HepG2 (cell line): Measurements from ENCODE around the gene TRAPPC10. TPM values are rescaled to one million over a fixed set of nuclear protein-coding genes. Genes with fewer than 3 reads are reported as not detected.

ENCODE experiments used
- ATAC-seq: fragments of 200-7000 bp; cut with Tn5 transposase; 3 replicates; pipeline ENCODE4 v1.9.1; 2020; ENCODE audit warnings: mild to moderate bottlenecking, moderate library complexity
- BruUV-seq: library from RNA; stranded (reverse); fragments of 400-500 nt; replicated peaks from 2 replicates; lab custom pipeline; 2021; lab: Mats Ljungman, UMichigan
- CTCF ChIA-PET: fragments of 300-600 bp; formaldehyde crosslinking; extraction: SDS; loops from one replicate; lab custom pipeline; 2021; ENCODE audit warnings: low total read pairs, inconsistent platforms, low intra/inter-chr PET ratio; lab: Yijun Ruan, JAX
- POLR2A ChIA-PET: fragments of 350-600 bp; sonication (Branson Sonifier 250); formaldehyde crosslinking; loops from one replicate; lab custom pipeline; 2020; ENCODE audit warnings: antibody characterized with exemption, inconsistent platforms; lab: Yijun Ruan, JAX
- DNase-seq: peaks from one replicate; pipeline ENCODE4 v3.0.0-alpha.2; 2015; ENCODE audit warnings: low spot score
- FAIRE-seq: peaks from 3 replicates; lab custom pipeline; 2011; peaks lifted over from hg19 to GRCh38; lab: Jason Lieb, UNC
- H2AFZ ChIP-seq: one replicate; pipeline ENCODE4 v1.6.1; 2011; ENCODE audit warnings: low read length, inconsistent platforms
- H3K27ac ChIP-seq: fragments of 300-600 bp; 3 replicates; pipeline ENCODE4 v1.8.0; 2011; ENCODE audit warnings: mixed run types, mild to moderate bottlenecking, mixed read lengths, low read length, inconsistent platforms; ENCODE audit not compliant: insufficient read depth; ENCODE audit errors: extremely low read length
- H3K27me3 ChIP-seq, 2 experiments: fragments of 200-600 bp in 1 of 2; 2 replicates in 1 of 2; 3 replicates in 1 of 2; pipeline versions ENCODE4 v1.6.0 to v1.8.0; 2011; ENCODE audit warnings: low read length in 2 of 2, mild to moderate bottlenecking in 2 of 2, moderate library complexity in 2 of 2, inconsistent platforms in 1 of 2; ENCODE audit not compliant: insufficient read depth in 2 of 2, control insufficient read depth in 1 of 2
- H3K36me3 ChIP-seq, 2 experiments: fragments of 200-600 bp in 1 of 2; replicated peaks in 1 of 2; 2 replicates in 1 of 2; 3 replicates in 1 of 2; pipeline versions ENCODE4 v1.5.1 to v1.8.0; 2011; ENCODE audit warnings: low read length in 2 of 2, inconsistent platforms in 1 of 2; ENCODE audit not compliant: insufficient read depth in 2 of 2, control insufficient read depth in 1 of 2
- H3K4me1 ChIP-seq: 2 replicates; pipeline ENCODE4 v1.5.1; 2012; ENCODE audit warnings: low read length, inconsistent platforms; ENCODE audit not compliant: insufficient read depth
- H3K4me2 ChIP-seq: 2 replicates; pipeline ENCODE4 v1.6.0; 2011; ENCODE audit warnings: low read depth, low read length, inconsistent platforms
- H3K4me3 ChIP-seq, 3 experiments: fragments of 200-600 bp in 1 of 3; sonication (generic), shearing (Covaris generic) in 1 of 3; replicated peaks in 1 of 3; 2 replicates each; pipeline ENCODE4 v1.5.1; 2011 to 2016; ENCODE audit warnings: low read length in 3 of 3, inconsistent platforms in 2 of 3, low read depth in 2 of 3, mild to moderate bottlenecking in 2 of 3, control low read depth in 1 of 3, mixed read lengths in 1 of 3; ENCODE audit not compliant: insufficient read depth in 1 of 3
- H3K79me2 ChIP-seq: one replicate; pipeline ENCODE4 v1.6.1; 2011; ENCODE audit warnings: low read length, inconsistent platforms; ENCODE audit not compliant: insufficient read depth
- H3K9ac ChIP-seq: 2 replicates; pipeline ENCODE4 v1.6.0; 2011; ENCODE audit warnings: mild to moderate bottlenecking, low read depth, low read length, inconsistent platforms; ENCODE audit not compliant: insufficient read depth
- H3K9me3 ChIP-seq: 2 replicates; pipeline ENCODE4 v1.5.1; 2012; ENCODE audit warnings: mild to moderate bottlenecking, low read length
- H4K20me1 ChIP-seq: 2 replicates; pipeline ENCODE4 v1.6.0; 2011; ENCODE audit warnings: inconsistent platforms, mild to moderate bottlenecking, low read length, moderate library complexity; ENCODE audit not compliant: insufficient read depth
- BHLHE40 ChIP-seq: IDR thresholded peaks from 2 replicates; pipeline ENCODE4 v1.6.1; 2011; ENCODE audit warnings: low read length, improper control_type of control experiment
- CHCHD3 ChIP-seq: sonication (generic); formaldehyde crosslinking; IDR thresholded peaks from 2 replicates; pipeline ENCODE4 v1.8.0; 2022; ENCODE audit warnings: mild to moderate bottlenecking, missing genetic modification reagents, moderate library complexity
- FOXK2 ChIP-seq: fragments of 450-650 bp; IDR thresholded peaks from 2 replicates; pipeline ENCODE4 v1.6.1; 2016
- HCFC1 ChIP-seq: fragments of 150-350 bp; IDR thresholded peaks from 2 replicates; pipeline ENCODE4 v1.6.1; 2014; ENCODE audit warnings: low read depth, low read length
- HNRNPL ChIP-seq: fragments of 200-400 bp; formaldehyde crosslinking; IDR thresholded peaks from 2 replicates; pipeline ENCODE4 v1.6.1; 2017; ENCODE audit warnings: mild to moderate bottlenecking, low read depth, low read length
- PITX1 ChIP-seq: sonication (generic); formaldehyde crosslinking; IDR thresholded peaks from 2 replicates; pipeline ENCODE4 v1.5.1; 2020; ENCODE audit warnings: mild to moderate bottlenecking, missing genetic modification reagents
- RFXAP ChIP-seq: sonication (generic); formaldehyde crosslinking; IDR thresholded peaks from 2 replicates; pipeline ENCODE4 v1.4.0; 2020; ENCODE audit warnings: missing genetic modification reagents, borderline replicate concordance
- SAP130 ChIP-seq: IDR thresholded peaks from 2 replicates; pipeline ENCODE4 v1.6.1; 2016; ENCODE audit warnings: low read depth
- TBX2 ChIP-seq: sonication (generic); formaldehyde crosslinking; IDR thresholded peaks from 2 replicates; pipeline ENCODE4 v1.5.0; 2020; ENCODE audit warnings: missing genetic modification reagents, mild to moderate bottlenecking, borderline replicate concordance
- ZFAT ChIP-seq: sonication (generic); formaldehyde crosslinking; conservative IDR thresholded peaks from 2 replicates; pipeline ENCODE4 v1.8.1; 2023; ENCODE audit warnings: missing genetic modification reagents, inconsistent platforms
- ZNF253 ChIP-seq: sonication (generic); formaldehyde crosslinking; IDR thresholded peaks from 2 replicates; pipeline ENCODE4 v1.8.0; 2022; ENCODE audit warnings: mild to moderate bottlenecking, missing genetic modification reagents, borderline replicate concordance
- WGBS: methylation state at CpG from one replicate; pipeline ENCODE4 v1.1.6; 2017; ENCODE audit warnings: low lambda C conversion rate; 5-methylcytosine and 5-hydroxymethylcytosine counted together
- in situ Hi-C: cut with HindIII; loops from 2 replicates; pipeline ENCODE4 v1.10.0; 2017; ENCODE audit warnings: low pct_unique_long_range_greater_than_20kb; ENCODE audit not compliant: extremely low pct_ligation_motif_present
- intact Hi-C: fragments of 100-400 bp; cut with micrococcal nuclease; formaldehyde crosslinking; loops from one replicate; pipeline ENCODE4 v1.10.0; 2022; ENCODE audit not compliant: unreplicated experiment
- polyA plus RNA-seq, 8 experiments: library from polyadenylated mRNA; depleted of rRNA in 3 of 8; stranded (reverse) in 7 of 8; unstranded in 1 of 8; fragments of >200 nt; fragmentation: Illumina TruSeq in 4 of 8; extraction: Trizol in 4 of 8; gene quantifications; 2 replicates each; pipeline versions ENCODE4 v1.2.1 to v1.2.3, GENCODE V29; 2011 to 2016; ENCODE audit warnings: low read depth in 4 of 8, missing spikeins in 1 of 8, mixed read lengths in 1 of 8; ENCODE audit not compliant: insufficient read depth in 1 of 8
- total RNA-seq, 5 experiments: library from RNA; depleted of rRNA; stranded (reverse); fragments of >200 nt; fragmentation: Illumina TruSeq; extraction: Trizol; gene quantifications; 2 replicates each; pipeline ENCODE4 v1.2.3, GENCODE V29; 2016; ENCODE audit warnings: low read depth in 1 of 5

The TRAPPC10 gene
- total and polyA plus RNA-seq, 2 of the 13 experiments (the other 11 are each of a cell fraction or from before 2014, with no cell fraction given): 10.6 to 16.5 TPM

- TF ChIP-seq CHCHD3 (CRISPR knock-in tag) (no peak), HCFC1 (no peak), ZFAT (CRISPR knock-in tag) (no peak), RFXAP (CRISPR knock-in tag) (no peak), FOXK2 (no peak), ZNF253 (CRISPR knock-in tag) (no peak)
- TF ChIP-seq, all 625 proteins: peak for 0
These were observed 22.7 kb upstream of the TRAPPC10 start (continued) for GRCh38 chr21:43989401-43989800.

DNA sequence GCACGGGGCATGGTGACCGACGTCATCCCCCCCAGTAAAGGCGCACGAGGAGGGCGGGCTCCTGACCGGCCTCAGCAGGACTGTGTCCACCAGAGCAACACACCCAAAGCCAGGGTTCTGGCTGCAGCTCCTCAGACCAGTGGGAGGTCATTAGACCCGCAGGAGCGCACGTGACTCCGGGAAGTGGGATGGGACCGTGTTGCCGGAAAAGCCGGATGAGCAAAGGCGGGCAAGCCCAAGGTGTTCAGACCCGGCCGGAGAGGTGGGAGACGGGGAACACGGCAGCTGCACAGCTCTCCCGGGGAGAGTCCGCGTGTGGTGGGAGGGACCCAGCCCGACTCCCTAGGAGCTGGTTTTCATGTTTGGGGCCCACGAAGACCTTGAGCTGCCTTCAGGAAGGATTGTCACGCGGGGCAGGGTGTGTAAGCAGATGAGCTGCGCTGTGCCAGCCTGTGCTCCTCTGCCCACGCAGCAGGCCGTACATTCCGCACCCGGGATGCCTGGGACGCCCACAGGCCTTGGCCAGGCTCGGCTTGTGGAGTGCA is 20.6 kb upstream of the TRAPPC10 start:
- WGBS: 59% methylated on average over 8 of the region's 33 CpGs
- H3K9me3 ChIP-seq: no peaks in the 10 kb centered on the region
- DNase-seq: no peak
- ChIA-PET POLR2A (no interaction called here), CTCF (no interaction called here)
- TF ChIP-seq TBX2 (CRISPR knock-in tag) (0 out of 2 replicates have a peak, but pooled peaks have one; percentile 0), HNRNPL (peak; percentile 65; the same call in 1 of the 2 replicates), PITX1 (no peak), BHLHE40 (peak; percentile 63), SAP130 (CRISPR knock-in tag) (peak; percentile 13; the same call in 1 of the 2 replicates)
- H3K4me1 ChIP-seq: peaks cover 36% of the 10 kb centered on the region
- FAIRE-seq: no peak
- no peaks in the 10 kb centered on the region for H3K36me3 ChIP-seq
- H3K27ac ChIP-seq: no peak overlapping the region
- H3K27me3 ChIP-seq: peaks cover 2 to 47% of the 10 kb centered on the region in 2 experiments; a peak in 4 of 5 replicates
- peak overlapping the region in 1 of 3 experiments; percentile 3; a peak in 1 of 6 replicates for H3K4me3 ChIP-seq
- intact Hi-C loops: no loop called here
- no peak overlapping the region for H3K9ac ChIP-seq
- BruUV-seq: no TSS peak
- in situ Hi-C loops: no loop called here
- H3K79me2 ChIP-seq: no peaks in the 10 kb centered on the region
- no peak overlapping the region for H2AFZ ChIP-seq
- peak overlapping the region; percentile 20; the same call in 1 of the 2 replicates for H3K4me2 ChIP-seq
- no peaks in the 10 kb centered on the region for H4K20me1 ChIP-seq
- no peak for ATAC-seq
